ENCODE measurements around the gene CCZ1B.
A peak's percentile ranks its signal among the peaks of the same experiment; 100 is the strongest.
"Not testable (repeated sequence)": the region's sequence is repeated elsewhere in the genome, so short reads cannot be mapped to it uniquely, and the experiment has no call there.

CCZ1B gene

GRCh38 chr7:6826151-6826550 is at the start of gene CCZ1B:
Gene CCZ1B, minus strand, starts transcription at chr7:6826275. Its CDS starts 78 bp downstream, at chr7:6826197.
- peak; percentile 59 for DNase-seq

- not testable (repeated sequence) for DNase-seq
Measured at GRCh38 chr7:6875022-6875421, 48.9 kb upstream of the CCZ1B start.

GRCh38 chr7:6872246-6872945 is 46.3 kb upstream of the CCZ1B start:
- not testable (repeated sequence) for DNase-seq

- not testable (repeated sequence) for DNase-seq
Measured at GRCh38 chr7:6871421-6872144, 45.5 kb upstream of the CCZ1B start.

GRCh38 chr7:6864751-6865150 is 38.7 kb upstream of the CCZ1B start:
- DNase-seq = not testable (repeated sequence)

- not testable (repeated sequence) for DNase-seq
Measured at GRCh38 chr7:6864188-6864587, 38.1 kb upstream of the CCZ1B start.

- not testable (repeated sequence) for DNase-seq
Measured at GRCh38 chr7:6862876-6863275, 36.8 kb upstream of the CCZ1B start.

GRCh38 chr7:6857721-6858314 is 31.7 kb upstream of the CCZ1B start:
- not testable (repeated sequence) for DNase-seq

- DNase-seq = not testable (repeated sequence)
Measured at GRCh38 chr7:6855563-6856131, 29.6 kb upstream of the CCZ1B start.

GRCh38 chr7:6854747-6855562 is 28.9 kb upstream of the CCZ1B start:
- not testable (repeated sequence) for DNase-seq

GRCh38 chr7:6853681-6854080 is 27.6 kb upstream of the CCZ1B start:
- not testable (repeated sequence) for DNase-seq

- DNase-seq = not testable (repeated sequence)
Measured at GRCh38 chr7:6849127-6849526, 23.1 kb upstream of the CCZ1B start.

- not testable (repeated sequence) for DNase-seq
Measured at GRCh38 chr7:6847751-6848150, 21.7 kb upstream of the CCZ1B start.

GRCh38 chr7:6845971-6846449 is 19.9 kb upstream of the CCZ1B start:
- not testable (repeated sequence) for DNase-seq

- not testable (repeated sequence) for DNase-seq
Measured at GRCh38 chr7:6843654-6844053, 17.6 kb upstream of the CCZ1B start.

GRCh38 chr7:6843092-6843491 is 17.0 kb upstream of the CCZ1B start:
- not testable (repeated sequence) for DNase-seq

- DNase-seq = not testable (repeated sequence)
Measured at GRCh38 chr7:6842278-6842921, 16.3 kb upstream of the CCZ1B start.

GRCh38 chr7:6837081-6837480 is 11.0 kb upstream of the CCZ1B start:
- DNase-seq = not testable (repeated sequence)

- DNase-seq = peak; percentile 43
Measured at GRCh38 chr7:6835521-6835920, 9.4 kb upstream of the CCZ1B start.

GRCh38 chr7:6833636-6834035 is 7.6 kb upstream of the CCZ1B start:
- no peak for DNase-seq

- no peak for DNase-seq
Measured at GRCh38 chr7:6831018-6831725, 5.1 kb upstream of the CCZ1B start.

Measured in DMS 273 treated with DMSO at 0.1 percent for 48 hours (cell line).